A549 treated with CpdA at 1 μM for 4 hours (cell line): Measurements from ENCODE around the gene DUSP9. TPM values are rescaled to one million over a fixed set of nuclear protein-coding genes. Genes with fewer than 3 reads are reported as not detected.

ENCODE experiments used
- total RNA-seq: library from RNA; stranded (reverse); fragments of 200-300 nt; extraction: Qiagen RNA extraction; gene quantifications from 5 replicates; pipeline ENCODE4 v1.2.3, GENCODE V29; 2022; ENCODE audit warnings: low read depth

Gene DUSP9, protein sequence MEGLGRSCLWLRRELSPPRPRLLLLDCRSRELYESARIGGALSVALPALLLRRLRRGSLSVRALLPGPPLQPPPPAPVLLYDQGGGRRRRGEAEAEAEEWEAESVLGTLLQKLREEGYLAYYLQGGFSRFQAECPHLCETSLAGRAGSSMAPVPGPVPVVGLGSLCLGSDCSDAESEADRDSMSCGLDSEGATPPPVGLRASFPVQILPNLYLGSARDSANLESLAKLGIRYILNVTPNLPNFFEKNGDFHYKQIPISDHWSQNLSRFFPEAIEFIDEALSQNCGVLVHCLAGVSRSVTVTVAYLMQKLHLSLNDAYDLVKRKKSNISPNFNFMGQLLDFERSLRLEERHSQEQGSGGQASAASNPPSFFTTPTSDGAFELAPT
- total RNA-seq, result 0.83 to 1.7 TPM (median 1.2 TPM) in 5 replicates

GRCh38 chrX:153646620-153647373 lies at the start of gene DUSP9:
DUSP9 (plus strand) TSS chrX:153647203; CDS start chrX:153647954, 751 bp downstream.

DNA sequence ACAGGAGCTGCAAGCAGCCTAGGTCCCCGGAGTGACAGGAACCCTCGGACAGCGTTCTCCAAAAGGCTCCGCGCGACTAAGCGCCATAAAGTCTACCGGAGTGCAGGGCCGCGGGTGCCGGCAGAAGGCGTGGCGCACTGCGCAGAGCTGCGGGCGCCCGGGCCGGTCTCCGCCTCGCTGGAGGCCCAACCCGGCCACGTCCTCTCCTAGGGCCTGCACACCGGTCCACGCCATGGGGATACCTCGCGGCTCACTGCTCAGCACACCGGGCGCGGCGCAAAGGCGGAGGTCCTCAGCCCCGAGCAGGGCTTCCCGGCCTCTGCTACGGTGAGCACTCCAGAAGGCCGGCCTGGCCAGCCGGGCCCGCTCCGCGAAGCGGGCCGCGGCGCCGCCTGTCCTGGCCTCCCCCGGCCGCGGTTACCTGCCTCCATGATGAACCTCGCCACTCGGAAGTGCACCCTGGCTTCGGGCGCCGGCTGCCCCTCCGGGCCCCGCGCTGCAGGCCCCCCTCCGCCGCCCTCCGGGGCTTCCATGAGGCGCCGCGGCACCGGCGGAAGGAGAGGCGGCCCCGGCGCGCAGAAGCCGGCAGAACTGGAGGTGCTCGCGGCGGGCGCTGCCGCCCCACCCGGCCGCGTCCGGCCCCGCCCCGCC lies 48.3 kb upstream of the DUSP9 start, which contains the start of gene CCNQ:
Gene CCNQ (minus strand): TSS at position 599 of the 651 bp plus-strand sequence. CDS start 66 bp downstream, at position 533.

GRCh38 chrX:153673428-153674218 lies 26.6 kb downstream of the DUSP9 start, which contains the start of gene PNCK:
PNCK (minus strand) TSS chrX:153673813; CDS start chrX:153673076, 737 bp downstream.

GRCh38 chrX:153687121-153688039 lies 40.4 kb downstream of the DUSP9 start, which contains the start of gene SLC6A8:
SLC6A8 (plus strand) TSS chrX:153687926; CDS start chrX:153688575, 649 bp downstream.

Other genes starting within 250 kb of the DUSP9 start
- 0.02 TPM in 1 of 5 replicates, not detected in the others for gene PNMA6E, start 245.9 kb upstream of the DUSP9 start, total RNA-seq
- 0.41 to 0.73 TPM (median 0.56 TPM) in 5 replicates for gene ZFP92, start 235.7 kb upstream of the DUSP9 start, total RNA-seq
- 0.78 to 2.2 TPM (median 1.6 TPM) in 5 replicates for gene TREX2, start 201.1 kb upstream of the DUSP9 start, total RNA-seq
- 51.9 to 60.6 TPM (median 57.3 TPM) in 5 replicates for gene HAUS7, start 176.6 kb upstream of the DUSP9 start, total RNA-seq
- 0.06 to 0.10 TPM in 2 of 5 replicates, not detected in the others for gene BGN, start 152.2 kb upstream of the DUSP9 start, total RNA-seq
- 0.06 to 0.15 TPM (median 0.07 TPM) in 5 replicates for gene ATP2B3, start 129.6 kb upstream of the DUSP9 start, total RNA-seq
- 32.8 to 57.7 TPM (median 51.4 TPM) in 5 replicates for gene CCNQ, start 48.1 kb upstream of the DUSP9 start, total RNA-seq
- gene PNCK, start 26.6 kb downstream of the DUSP9 start, total RNA-seq, result 0.22 to 0.86 TPM (median 0.52 TPM) in 4 of 5 replicates, not detected in the other
- 10.2 to 13.2 TPM (median 11.1 TPM) in 5 replicates for gene SLC6A8, start 40.7 kb downstream of the DUSP9 start, total RNA-seq
- gene BCAP31, start 77.2 kb downstream of the DUSP9 start, total RNA-seq, result 359 to 414 TPM (median 373 TPM) in 5 replicates
- 2.0 to 4.1 TPM (median 3.8 TPM) in 5 replicates for gene ABCD1, start 77.7 kb downstream of the DUSP9 start, total RNA-seq
- 3.0 to 4.1 TPM (median 3.7 TPM) in 5 replicates for gene PLXNB3, start 117.0 kb downstream of the DUSP9 start, total RNA-seq
- gene SRPK3, start 133.8 kb downstream of the DUSP9 start, total RNA-seq, result 0.07 to 0.10 TPM in 2 of 5 replicates, not detected in the others
- 57.5 to 63.5 TPM (median 61.5 TPM) in 5 replicates for gene IDH3G, start 147.2 kb downstream of the DUSP9 start, total RNA-seq
- gene SSR4, start 147.5 kb downstream of the DUSP9 start, total RNA-seq, result 364 to 443 TPM (median 420 TPM) in 5 replicates
- 2.7 to 3.5 TPM (median 3.0 TPM) in 5 replicates for gene PDZD4, start 183.3 kb downstream of the DUSP9 start, total RNA-seq
- 19.6 to 26.8 TPM (median 21.1 TPM) in 5 replicates for gene L1CAM, start 239.0 kb downstream of the DUSP9 start, total RNA-seq